Thyroid gland (tissue), 4 donors: ENCODE results near the gene HOXD10. TPM values are rescaled to one million over a fixed set of nuclear protein-coding genes. Genes with fewer than 3 reads are reported as not detected.

Experiments
- DNase-seq, 2 donors: peaks; one replicate each; pipeline ENCODE4 v3.0.0-alpha.2; 2019
- H3K27ac ChIP-seq, 3 donors: fragments of 200-600 bp; sonication (generic); 1 replicate in 2 of 3; 2 replicates in 1 of 3; pipeline ENCODE4 v1.5.1; 2016 to 2019; ENCODE audit warnings: mild to moderate bottlenecking in 1 of 3, moderate library complexity in 1 of 3
- H3K27me3 ChIP-seq: fragments of 200-600 bp; sonication (generic); one replicate; pipeline ENCODE4 v1.5.1; 2019
- H3K36me3 ChIP-seq, 2 donors: fragments of 200-600 bp; sonication (generic); one replicate each; pipeline ENCODE4 v1.5.1; 2016 to 2019
- H3K4me1 ChIP-seq, 2 donors: fragments of 200-600 bp; sonication (generic); one replicate each; pipeline ENCODE4 v1.5.1; 2017 to 2019
- H3K4me3 ChIP-seq, 3 donors: fragments of 200-600 bp; sonication (generic); replicated peaks in 1 of 3; 1 replicate in 2 of 3; 2 replicates in 1 of 3; pipeline ENCODE4 v1.5.1; 2016; ENCODE audit warnings: mild to moderate bottlenecking in 1 of 3
- H3K9me3 ChIP-seq: fragments of 200-600 bp; sonication (generic); one replicate; pipeline ENCODE4 v1.5.1; 2017
- CTCF ChIP-seq, 6 experiments: fragments of 200-600 bp in 3 of 6; fragments of 450-650 bp in 3 of 6; sonication (generic) in 3 of 6; IDR thresholded peaks; one replicate each; pipeline ENCODE4 v1.5.1; 2016 to 2019; ENCODE audit warnings: antibody characterized with exemption in 6 of 6, mild to moderate bottlenecking in 2 of 6, inconsistent platforms in 1 of 6, moderate library complexity in 1 of 6
- POLR2A ChIP-seq, 2 donors: fragments of 450-650 bp; IDR thresholded peaks; one replicate each; pipeline ENCODE4 v1.6.1; 2017; ENCODE audit warnings: antibody characterized with exemption in 2 of 2, mild to moderate bottlenecking in 2 of 2, moderate library complexity in 1 of 2
- WGBS, 2 donors: methylation state at CpG; one replicate each; pipeline ENCODE4 v1.1.5; 2017; 5-methylcytosine and 5-hydroxymethylcytosine counted together
- intact Hi-C: fragments of 100-400 bp; cut with DNase I; formaldehyde crosslinking; loops from one replicate; pipeline ENCODE4 v1.15.1; 2023
- total RNA-seq, 4 donors: library from RNA; depleted of rRNA; stranded (reverse); fragments of >200 nt; gene quantifications; one replicate each; pipeline ENCODE4 v1.2.3, GENCODE V29; 2016

Gene HOXD10
- total RNA-seq, 4 donors from 2014 or later, result 0.33 to 0.54 TPM; not detected in 2

- intact Hi-C loops, result loop anchor here (10.0 kb wide), 1 partner anchor 412 kb away; no protein-coding TSS in a partner anchor
Measured at GRCh38 chr2:176096243-176096985, 20.2 kb upstream of the HOXD10 start.

GRCh38 chr2:176096986-176097819 is 19.4 kb upstream of the HOXD10 start:
- H3K9me3 ChIP-seq, result no peaks in the 10 kb centered on the region
- H3K36me3 ChIP-seq, result no peaks in the 10 kb centered on the region
- TF ChIP-seq POLR2A (IDR thresholded peaks at IDR 0.05), result no peak
- peak; percentile 15 to 76 (median 61) for TF ChIP-seq CTCF (IDR thresholded peaks at IDR 0.05)
- H3K27me3 ChIP-seq, result peaks cover 90% of the 10 kb centered on the region
- intact Hi-C loops, result loop anchor here (10.0 kb wide), 1 partner anchor 412 kb away; no protein-coding TSS in a partner anchor
- H3K27ac ChIP-seq, result no peak overlapping the region
- no peak overlapping the region for H3K4me3 ChIP-seq
- peaks cover 9 to 36% of the 10 kb centered on the region in 2 donors for H3K4me1 ChIP-seq
- WGBS, 2 donors, result 4% methylated on average over 19 to 31 of the region's 45 CpGs
- DNase-seq, result peak; percentile 53 to 70

More at GRCh38 chr2:176096243-176096985, 20.2 kb upstream of the HOXD10 start:
- 10 to 12% methylated on average over 16 of the region's 16 CpGs for WGBS, 2 donors
- Histone ChIP-seq H3K27me3 (peaks cover 92% of the 10 kb centered on the region), H3K9me3 (no peaks in the 10 kb centered on the region), H3K4me1 (peaks cover 9 to 38% of the 10 kb centered on the region in 2 donors), H3K4me3 (no peak overlapping the region), H3K36me3 (no peaks in the 10 kb centered on the region), H3K27ac (no peak overlapping the region)
- no peak for TF ChIP-seq CTCF (IDR thresholded peaks at IDR 0.05)
- TF ChIP-seq POLR2A (IDR thresholded peaks at IDR 0.05), result no peak
- DNase-seq, result no peak

- DNase-seq, result no peak
- Histone ChIP-seq H3K27ac (no peak overlapping the region), H3K27me3 (peaks cover 94% of the 10 kb centered on the region), H3K9me3 (no peaks in the 10 kb centered on the region), H3K4me1 (peaks cover 9 to 30% of the 10 kb centered on the region in 2 donors), H3K36me3 (no peaks in the 10 kb centered on the region), H3K4me3 (no peak overlapping the region)
- WGBS, 2 donors, result 3 to 5% methylated on average over 16 to 18 of the region's 18 CpGs
- TF ChIP-seq CTCF (IDR thresholded peaks at IDR 0.05) (no peak), POLR2A (IDR thresholded peaks at IDR 0.05) (no peak)
- intact Hi-C loops, result loop anchor here (10.0 kb wide), 1 partner anchor 413 kb away; no protein-coding TSS in a partner anchor
Measured at GRCh38 chr2:176097820-176098365, 18.7 kb upstream of the HOXD10 start.

GRCh38 chr2:176098366-176099158 is 18.0 kb upstream of the HOXD10 start:
- Histone ChIP-seq H3K4me1 (peaks cover 9 to 24% of the 10 kb centered on the region in 2 donors), H3K4me3 (no peak overlapping the region), H3K9me3 (no peaks in the 10 kb centered on the region), H3K36me3 (no peaks in the 10 kb centered on the region), H3K27me3 (peaks cover 94% of the 10 kb centered on the region), H3K27ac (no peak overlapping the region)
- 0 to 3% methylated on average over 5 to 34 of the region's 35 CpGs for WGBS, 2 donors
- intact Hi-C loops, result loop anchor here (10.0 kb wide), 1 partner anchor 414 kb away; no protein-coding TSS in a partner anchor
- TF ChIP-seq POLR2A (IDR thresholded peaks at IDR 0.05), result no peak
- TF ChIP-seq CTCF (IDR thresholded peaks at IDR 0.05), result no peak
- no peak for DNase-seq
